ENCODE results near the gene ABCC8.
A peak's percentile ranks its signal among the peaks of the same experiment; 100 is the strongest.

Gene ABCC8

GRCh38 chr11:17506314-17506713, 29.7 kb upstream of the ABCC8 start:
- no peak for DNase-seq (ENCODE audit: low read depth in 2 of 2)

- no peak for DNase-seq (ENCODE audit: low read depth in 2 of 2)
Observed at GRCh38 chr11:17505146-17505545, 28.5 kb upstream of the ABCC8 start.

GRCh38 chr11:17504330-17505107, 27.9 kb upstream of the ABCC8 start:
- DNase-seq (ENCODE audit: low read depth in 2 of 2), result peak; percentile 40 to 54

- no peak for DNase-seq (ENCODE audit: low read depth in 2 of 2)
Observed at GRCh38 chr11:17502630-17503029, 26.0 kb upstream of the ABCC8 start.

GRCh38 chr11:17500673-17501072, 24.0 kb upstream of the ABCC8 start:
- DNase-seq (ENCODE audit: low read depth in 2 of 2), result no peak

- DNase-seq (ENCODE audit: low read depth in 2 of 2), result no peak
Observed at GRCh38 chr11:17498475-17498874, 21.8 kb upstream of the ABCC8 start.

GRCh38 chr11:17498058-17498457, 21.4 kb upstream of the ABCC8 start:
- no peak for DNase-seq (ENCODE audit: low read depth in 2 of 2)

GRCh38 chr11:17496406-17496805, 19.8 kb upstream of the ABCC8 start:
- DNase-seq (ENCODE audit: low read depth in 2 of 2), result no peak

- no peak for DNase-seq (ENCODE audit: low read depth in 2 of 2)
Observed at GRCh38 chr11:17494019-17494418, 17.4 kb upstream of the ABCC8 start.

- no peak for DNase-seq (ENCODE audit: low read depth in 2 of 2)
Observed at GRCh38 chr11:17490938-17491337, 14.3 kb upstream of the ABCC8 start.

GRCh38 chr11:17490232-17490631, 13.6 kb upstream of the ABCC8 start:
- no peak for DNase-seq (ENCODE audit: low read depth in 2 of 2)

- DNase-seq (ENCODE audit: low read depth in 2 of 2), result no peak
Observed at GRCh38 chr11:17489751-17490150, 13.1 kb upstream of the ABCC8 start.

GRCh38 chr11:17488563-17488962, 11.9 kb upstream of the ABCC8 start:
- no peak for DNase-seq (ENCODE audit: low read depth in 2 of 2)

GRCh38 chr11:17486646-17487045, 10.0 kb upstream of the ABCC8 start:
- no peak for DNase-seq (ENCODE audit: low read depth in 2 of 2)

GRCh38 chr11:17483505-17483904, 6.9 kb upstream of the ABCC8 start:
- no peak for DNase-seq (ENCODE audit: low read depth in 2 of 2)

- DNase-seq (ENCODE audit: low read depth in 2 of 2), result no peak
Observed at GRCh38 chr11:17481905-17482304, 5.3 kb upstream of the ABCC8 start.

GRCh38 chr11:17479284-17480214, 2.9 kb upstream of the ABCC8 start:
- DNase-seq (ENCODE audit: low read depth in 2 of 2), result no peak

- no peak for DNase-seq (ENCODE audit: low read depth in 2 of 2)
Observed at GRCh38 chr11:17478070-17478469, 1.4 kb upstream of the ABCC8 start.

- no peak for DNase-seq (ENCODE audit: low read depth in 2 of 2)
Observed at GRCh38 chr11:17477361-17477760, 716 bp upstream of the ABCC8 start.

- no peak for DNase-seq (ENCODE audit: low read depth in 2 of 2)
Observed at GRCh38 chr11:17477084-17477333, 364 bp upstream of the ABCC8 start.

GRCh38 chr11:17475666-17476316, 854 bp downstream of the ABCC8 start:
- no peak for DNase-seq (ENCODE audit: low read depth in 2 of 2)

GRCh38 chr11:17473071-17473744, 3.4 kb downstream of the ABCC8 start:
- DNase-seq (ENCODE audit: low read depth in 2 of 2), result no peak

Measured in stimulated activated CD8-positive, alpha-beta memory T cell treated with anti-CD3 and anti-CD28 coated beads, Interleukin-15, amount 100 ng/mL, for 4 hours (primary cell).